Hepatocyte (in vitro differentiated cells): ENCODE results near the gene HIP1R. TPM values are rescaled to one million over a fixed set of nuclear protein-coding genes. Genes with fewer than 3 reads are reported as not detected.

Source experiments
- DNase-seq: peaks from one replicate; pipeline ENCODE4 v3.0.0-alpha.2; 2016; ENCODE audit warnings: low spot score
- H2AFZ ChIP-seq: fragments of 200-600 bp; sonication (generic); 2 replicates; pipeline ENCODE4 v1.6.0; 2016; ENCODE audit warnings: antibody characterized with exemption, mild to moderate bottlenecking
- H3K27ac ChIP-seq: fragments of 200-600 bp; sonication (generic); 2 replicates; pipeline ENCODE4 v1.5.1; 2016; ENCODE audit warnings: mild to moderate bottlenecking
- H3K27me3 ChIP-seq: fragments of 200-600 bp; sonication (generic); 2 replicates; pipeline ENCODE4 v1.6.1; 2016
- H3K36me3 ChIP-seq: fragments of 200-600 bp; sonication (generic); replicated peaks from 2 replicates; pipeline ENCODE4 v1.5.1; 2016; ENCODE audit warnings: low read depth; ENCODE audit not compliant: insufficient read depth
- H3K4me1 ChIP-seq: fragments of 200-600 bp; sonication (generic); 2 replicates; pipeline ENCODE4 v1.5.1; 2016; ENCODE audit warnings: mild to moderate bottlenecking, moderate library complexity; ENCODE audit not compliant: insufficient read depth
- H3K4me2 ChIP-seq: fragments of 200-600 bp; sonication (generic); 2 replicates; pipeline ENCODE4 v1.6.0; 2016
- H3K4me3 ChIP-seq: fragments of 200-600 bp; sonication (generic); 2 replicates; pipeline ENCODE4 v1.5.1; 2016; ENCODE audit warnings: mild to moderate bottlenecking
- H3K79me2 ChIP-seq: fragments of 200-600 bp; sonication (generic); 2 replicates; pipeline ENCODE4 v1.6.0; 2017; ENCODE audit warnings: mild to moderate bottlenecking
- H3K9me2 ChIP-seq: fragments of 200-600 bp; sonication (generic); replicated peaks from 2 replicates; pipeline ENCODE4 v1.6.0; 2017; ENCODE audit warnings: mild to moderate bottlenecking; ENCODE audit not compliant: insufficient read depth
- H3K9me3 ChIP-seq: fragments of 200-600 bp; sonication (generic); 2 replicates; pipeline ENCODE4 v1.5.1; 2016; ENCODE audit warnings: low read depth, mild to moderate bottlenecking
- H4K20me1 ChIP-seq: fragments of 200-600 bp; sonication (generic); 2 replicates; pipeline ENCODE4 v1.6.0; 2016; ENCODE audit warnings: mild to moderate bottlenecking; ENCODE audit not compliant: insufficient read depth, poor library complexity, severe bottlenecking
- EZH2 ChIP-seq: fragments of 200-600 bp; sonication (generic); IDR thresholded peaks from 2 replicates; pipeline ENCODE4 v1.6.1; 2016; ENCODE audit warnings: antibody characterized with exemption, mild to moderate bottlenecking, borderline replicate concordance
- EZH2phosphoT487 ChIP-seq: fragments of 200-600 bp; sonication (generic); IDR thresholded peaks from one replicate; pipeline ENCODE4 v1.6.1; 2018; ENCODE audit warnings: antibody characterized with exemption, mild to moderate bottlenecking, low read depth, moderate library complexity; ENCODE audit not compliant: unreplicated experiment, severe bottlenecking
- WGBS: methylation state at CpG from one replicate; pipeline ENCODE4 v1.1.6; 2016; ENCODE audit warnings: low lambda C conversion rate; ENCODE audit errors: missing lambda C conversion rate; 5-methylcytosine and 5-hydroxymethylcytosine counted together
- polyA plus RNA-seq: library from polyadenylated mRNA; unstranded; fragments of >200 nt; fragmentation: Nextera tagmentation; extraction: Ambion mirVana; gene quantifications from 2 replicates; pipeline ENCODE4 v1.2.1, GENCODE V29; 2016
- total RNA-seq: library from RNA; depleted of rRNA; stranded (reverse); fragments of >200 nt; gene quantifications from 2 replicates; pipeline ENCODE4 v1.2.3, GENCODE V29; 2014
- TF ChIP-seq, protein P1 (sequence below): fragments of 200-600 bp; sonication (generic); IDR thresholded peaks from 2 replicates; pipeline ENCODE4 v1.5.1; 2016; ENCODE audit warnings: antibody characterized with exemption, mild to moderate bottlenecking; ENCODE audit not compliant: poor library complexity

HIP1R gene, protein sequence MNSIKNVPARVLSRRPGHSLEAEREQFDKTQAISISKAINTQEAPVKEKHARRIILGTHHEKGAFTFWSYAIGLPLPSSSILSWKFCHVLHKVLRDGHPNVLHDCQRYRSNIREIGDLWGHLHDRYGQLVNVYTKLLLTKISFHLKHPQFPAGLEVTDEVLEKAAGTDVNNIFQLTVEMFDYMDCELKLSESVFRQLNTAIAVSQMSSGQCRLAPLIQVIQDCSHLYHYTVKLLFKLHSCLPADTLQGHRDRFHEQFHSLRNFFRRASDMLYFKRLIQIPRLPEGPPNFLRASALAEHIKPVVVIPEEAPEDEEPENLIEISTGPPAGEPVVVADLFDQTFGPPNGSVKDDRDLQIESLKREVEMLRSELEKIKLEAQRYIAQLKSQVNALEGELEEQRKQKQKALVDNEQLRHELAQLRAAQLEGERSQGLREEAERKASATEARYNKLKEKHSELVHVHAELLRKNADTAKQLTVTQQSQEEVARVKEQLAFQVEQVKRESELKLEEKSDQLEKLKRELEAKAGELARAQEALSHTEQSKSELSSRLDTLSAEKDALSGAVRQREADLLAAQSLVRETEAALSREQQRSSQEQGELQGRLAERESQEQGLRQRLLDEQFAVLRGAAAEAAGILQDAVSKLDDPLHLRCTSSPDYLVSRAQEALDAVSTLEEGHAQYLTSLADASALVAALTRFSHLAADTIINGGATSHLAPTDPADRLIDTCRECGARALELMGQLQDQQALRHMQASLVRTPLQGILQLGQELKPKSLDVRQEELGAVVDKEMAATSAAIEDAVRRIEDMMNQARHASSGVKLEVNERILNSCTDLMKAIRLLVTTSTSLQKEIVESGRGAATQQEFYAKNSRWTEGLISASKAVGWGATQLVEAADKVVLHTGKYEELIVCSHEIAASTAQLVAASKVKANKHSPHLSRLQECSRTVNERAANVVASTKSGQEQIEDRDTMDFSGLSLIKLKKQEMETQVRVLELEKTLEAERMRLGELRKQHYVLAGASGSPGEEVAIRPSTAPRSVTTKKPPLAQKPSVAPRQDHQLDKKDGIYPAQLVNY
- total RNA-seq: 36.0 and 44.3 TPM in 2 replicates
- 31.8 and 33.1 TPM in 2 replicates for polyA plus RNA-seq

DNA sequence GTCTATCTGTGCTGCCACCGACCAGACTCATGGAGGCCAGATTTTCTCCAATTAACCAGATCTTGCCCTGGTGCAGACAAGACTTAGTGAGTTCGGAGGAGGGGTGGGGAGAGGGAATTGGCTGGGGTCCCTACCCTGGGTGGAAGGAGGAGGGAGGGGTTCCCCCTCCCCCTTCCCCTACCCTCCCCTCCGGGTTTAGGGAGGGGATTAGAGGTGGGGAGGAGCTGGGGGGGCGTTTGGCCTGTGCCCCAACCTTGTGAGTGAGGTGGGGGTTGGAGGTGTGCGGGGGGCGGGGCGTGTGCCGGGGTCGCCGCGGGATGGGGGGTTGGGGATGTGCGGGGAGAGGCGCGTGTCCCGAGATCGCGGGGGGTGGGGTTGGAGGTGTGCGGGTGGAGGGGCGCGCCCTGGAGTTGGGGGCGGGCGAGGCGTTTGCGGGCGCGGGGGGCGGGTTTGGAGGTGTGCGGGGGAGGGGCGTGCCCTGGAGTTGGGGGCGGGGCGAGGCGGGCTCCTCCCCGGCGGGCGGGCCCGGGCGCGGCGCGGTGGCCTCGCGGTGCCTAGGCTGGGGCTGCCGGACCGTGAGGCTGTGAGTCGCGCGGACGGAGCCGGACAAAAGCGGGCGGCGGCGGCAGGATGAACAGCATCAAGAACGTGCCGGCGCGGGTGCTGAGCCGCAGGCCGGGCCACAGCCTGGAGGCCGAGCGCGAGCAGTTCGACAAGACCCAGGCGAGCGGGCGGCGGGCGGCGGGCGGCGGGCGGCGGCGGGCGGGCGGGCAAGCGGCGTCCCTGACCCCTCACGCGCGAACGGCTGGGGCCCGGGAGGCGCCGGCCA is at the start of gene HIP1R:
HIP1R (plus strand) TSS at position 537 of the 829 bp plus-strand sequence; CDS start at position 631, 94 bp downstream.
- peak; percentile 71 for DNase-seq
- H3K36me3 ChIP-seq: no peaks in the 10 kb centered on the region
- 2% methylated on average over 9 of the region's 85 CpGs for WGBS
- H3K27me3 ChIP-seq: no peaks in the 10 kb centered on the region
- no peak for TF ChIP-seq EZH2phosphoT487
- TF ChIP-seq EZH2: no peak
- TF ChIP-seq, protein P1, sequence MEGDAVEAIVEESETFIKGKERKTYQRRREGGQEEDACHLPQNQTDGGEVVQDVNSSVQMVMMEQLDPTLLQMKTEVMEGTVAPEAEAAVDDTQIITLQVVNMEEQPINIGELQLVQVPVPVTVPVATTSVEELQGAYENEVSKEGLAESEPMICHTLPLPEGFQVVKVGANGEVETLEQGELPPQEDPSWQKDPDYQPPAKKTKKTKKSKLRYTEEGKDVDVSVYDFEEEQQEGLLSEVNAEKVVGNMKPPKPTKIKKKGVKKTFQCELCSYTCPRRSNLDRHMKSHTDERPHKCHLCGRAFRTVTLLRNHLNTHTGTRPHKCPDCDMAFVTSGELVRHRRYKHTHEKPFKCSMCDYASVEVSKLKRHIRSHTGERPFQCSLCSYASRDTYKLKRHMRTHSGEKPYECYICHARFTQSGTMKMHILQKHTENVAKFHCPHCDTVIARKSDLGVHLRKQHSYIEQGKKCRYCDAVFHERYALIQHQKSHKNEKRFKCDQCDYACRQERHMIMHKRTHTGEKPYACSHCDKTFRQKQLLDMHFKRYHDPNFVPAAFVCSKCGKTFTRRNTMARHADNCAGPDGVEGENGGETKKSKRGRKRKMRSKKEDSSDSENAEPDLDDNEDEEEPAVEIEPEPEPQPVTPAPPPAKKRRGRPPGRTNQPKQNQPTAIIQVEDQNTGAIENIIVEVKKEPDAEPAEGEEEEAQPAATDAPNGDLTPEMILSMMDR: no peak
- peak within 1 kb of the TSS; percentile 58 for H2AFZ ChIP-seq
- H3K4me3 ChIP-seq: peak within 1 kb of the TSS; percentile 93
- H4K20me1 ChIP-seq: no peaks in the 10 kb centered on the region
- peak within 1 kb of the TSS; percentile 83 for H3K4me2 ChIP-seq
- no peaks in the 10 kb centered on the region for H3K9me3 ChIP-seq
- H3K9me2 ChIP-seq: no peaks in the 10 kb centered on the region
- H3K27ac ChIP-seq: peak within 1 kb of the TSS; percentile 93
- H3K4me1 ChIP-seq: peaks cover 12% of the 10 kb centered on the region
- H3K79me2 ChIP-seq: peaks cover 24% of the 10 kb centered on the region

DNA sequence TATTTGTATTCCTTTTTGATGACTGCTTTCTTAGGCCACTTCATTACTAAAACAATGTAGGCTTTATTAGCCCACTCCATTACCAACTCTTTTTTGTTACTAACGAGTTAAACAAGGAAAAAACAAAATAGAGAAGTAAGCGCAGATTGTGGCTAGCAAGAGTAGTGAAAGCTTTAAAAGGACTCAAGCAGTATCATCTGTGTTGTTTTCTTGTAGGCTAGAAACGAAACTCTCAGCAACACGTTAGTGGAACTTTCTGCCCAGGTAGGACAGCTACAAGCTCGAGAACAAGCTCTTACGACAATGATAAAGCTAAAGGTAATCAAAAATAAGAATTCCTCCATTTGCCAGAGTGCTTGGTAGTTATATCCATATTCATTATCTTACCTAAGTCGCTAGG is 49.8 kb upstream of the HIP1R start:
- H3K9me2 ChIP-seq: no peaks in the 10 kb centered on the region
- H4K20me1 ChIP-seq: no peaks in the 10 kb centered on the region
- no peaks in the 10 kb centered on the region for H3K9me3 ChIP-seq
- TF ChIP-seq EZH2 (no peak), EZH2phosphoT487 (no peak)
- TF ChIP-seq, protein P1: no peak
- no peak overlapping the region for H3K4me2 ChIP-seq
- no peaks in the 10 kb centered on the region for H3K36me3 ChIP-seq
- 95% methylated on average over 7 of the region's 7 CpGs for WGBS
- no peak overlapping the region for H3K4me3 ChIP-seq
- no peaks in the 10 kb centered on the region for H3K79me2 ChIP-seq
- no peaks in the 10 kb centered on the region for H3K4me1 ChIP-seq
- no peaks in the 10 kb centered on the region for H3K27me3 ChIP-seq
- H2AFZ ChIP-seq: no peak overlapping the region
- H3K27ac ChIP-seq: no peak overlapping the region
- DNase-seq: no peak

DNA sequence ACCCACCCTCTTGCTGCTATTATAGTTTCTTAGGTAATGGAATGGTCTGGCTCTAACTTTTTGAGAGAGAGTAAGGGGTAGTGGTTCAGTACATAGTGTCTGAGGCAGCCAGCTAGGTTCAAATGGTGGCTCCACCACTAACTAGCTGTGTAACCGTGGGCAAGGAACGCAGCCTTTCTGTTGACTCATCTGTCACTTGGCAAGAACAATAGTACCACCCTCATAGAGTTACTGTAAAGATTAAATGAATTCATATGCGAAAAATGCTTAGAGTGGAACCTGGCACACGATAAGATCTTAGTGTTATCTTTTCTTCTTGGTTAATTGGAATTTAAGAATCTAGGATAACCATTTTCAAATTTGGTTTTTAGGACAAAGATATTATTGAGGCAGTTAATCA is 46.9 kb upstream of the HIP1R start:
- Histone ChIP-seq H2AFZ (no peak overlapping the region), H3K9me2 (no peaks in the 10 kb centered on the region)

More for the DNA sequence above, 46.9 kb upstream of the HIP1R start:
- Histone ChIP-seq H3K9me3 (no peaks in the 10 kb centered on the region), H3K27ac (no peak overlapping the region), H4K20me1 (no peaks in the 10 kb centered on the region), H3K36me3 (no peaks in the 10 kb centered on the region), H3K4me3 (no peak overlapping the region), H3K27me3 (no peaks in the 10 kb centered on the region), H3K4me2 (no peak overlapping the region), H3K79me2 (no peaks in the 10 kb centered on the region), H3K4me1 (no peaks in the 10 kb centered on the region)
- 92% methylated on average over 4 of the region's 4 CpGs for WGBS
- TF ChIP-seq EZH2 (no peak), EZH2phosphoT487 (no peak)
- TF ChIP-seq, protein P1: no peak
- no peak for DNase-seq
